PC-3 (cell line): Measurements from ENCODE around the gene RIC1. TPM values are rescaled to one million over a fixed set of nuclear protein-coding genes. Genes with fewer than 3 reads are reported as not detected.

ENCODE experiments used
- ATAC-seq: fragments of 200-7000 bp; cut with Tn5 transposase; 2 replicates; pipeline ENCODE4 v1.9.1; 2020; ENCODE audit warnings: mild to moderate bottlenecking, moderate library complexity
- BruUV-seq: library from RNA; stranded (reverse); fragments of 400-500 nt; replicated peaks from 2 replicates; lab custom pipeline; 2021; lab: Mats Ljungman, UMichigan
- CTCF ChIA-PET: fragments of 300-600 bp; sonication (Branson Sonifier 250); formaldehyde crosslinking; loops from one replicate; lab custom pipeline; 2022; ENCODE audit warnings: antibody characterized with exemption; lab: Charles Lee
- POLR2A ChIA-PET: fragments of 300-600 bp; sonication (Branson Sonifier 250); formaldehyde crosslinking; loops from one replicate; lab custom pipeline; 2022; ENCODE audit warnings: antibody characterized with exemption; ENCODE audit not compliant: unreplicated experiment; lab: Charles Lee
- DNase-seq: peaks from one replicate; pipeline ENCODE4 v3.0.0-alpha.2; 2015
- H2AFZ ChIP-seq: fragments of 300-600 bp; sonication (generic); 2 replicates; pipeline ENCODE4 v1.6.0; 2016; ENCODE audit warnings: antibody characterized with exemption, low read length
- H3F3A ChIP-seq: fragments of 300-600 bp; sonication (generic); one replicate; pipeline ENCODE4 v1.6.0; 2017; ENCODE audit warnings: antibody characterized with exemption, low read length, control low read depth, mild to moderate bottlenecking; ENCODE audit not compliant: unreplicated experiment
- H3K27ac ChIP-seq: fragments of 300-600 bp; sonication (generic); 2 replicates; pipeline ENCODE4 v1.5.1; 2016; ENCODE audit warnings: mild to moderate bottlenecking, low read length
- H3K27me3 ChIP-seq: fragments of 300-600 bp; sonication (generic); 2 replicates; pipeline ENCODE4 v1.6.1; 2016; ENCODE audit warnings: low read length, mixed read lengths
- H3K36me3 ChIP-seq: fragments of 300-600 bp; sonication (generic); 2 replicates; pipeline ENCODE4 v1.6.1; 2016; ENCODE audit warnings: low read depth, mixed run types, low read length, mixed read lengths
- H3K4me1 ChIP-seq: fragments of 300-600 bp; sonication (generic); 2 replicates; pipeline ENCODE4 v1.5.1; 2016; ENCODE audit warnings: low read length; ENCODE audit not compliant: insufficient read depth
- H3K4me2 ChIP-seq: fragments of 300-600 bp; sonication (generic); 2 replicates; pipeline ENCODE4 v1.6.0; 2016; ENCODE audit warnings: low read length
- H3K4me3 ChIP-seq: fragments of 300-600 bp; sonication (generic); 2 replicates; pipeline ENCODE4 v1.5.1; 2016; ENCODE audit warnings: mild to moderate bottlenecking, low read length, mixed read lengths
- H3K79me2 ChIP-seq: fragments of 300-600 bp; sonication (generic); 2 replicates; pipeline ENCODE4 v1.6.1; 2017; ENCODE audit warnings: low read length, mixed read lengths
- H3K9ac ChIP-seq: fragments of 300-600 bp; sonication (generic); 2 replicates; pipeline ENCODE4 v1.6.0; 2016; ENCODE audit warnings: mild to moderate bottlenecking, low read length
- H3K9me2 ChIP-seq: fragments of 300-600 bp; sonication (generic); replicated peaks from 2 replicates; pipeline ENCODE4 v1.6.1; 2016; ENCODE audit warnings: mixed run types, low read length, mixed read lengths
- H3K9me3 ChIP-seq: fragments of 300-600 bp; sonication (generic); 2 replicates; pipeline ENCODE4 v1.6.1; 2016; ENCODE audit warnings: low read length, mixed read lengths
- H4K20me1 ChIP-seq: fragments of 300-600 bp; sonication (generic); 2 replicates; pipeline ENCODE4 v1.6.1; 2016; ENCODE audit warnings: low read length, mixed read lengths
- EZH2 ChIP-seq: fragments of 300-600 bp; sonication (generic); IDR thresholded peaks from one replicate; pipeline ENCODE4 v1.6.1; 2017; ENCODE audit warnings: antibody characterized with exemption, mild to moderate bottlenecking, low read length; ENCODE audit not compliant: unreplicated experiment
- EZH2phosphoT487 ChIP-seq: fragments of 300-600 bp; sonication (generic); IDR thresholded peaks from 2 replicates; pipeline ENCODE4 v1.6.1; 2018; ENCODE audit warnings: mild to moderate bottlenecking, antibody characterized with exemption, low read length, borderline replicate concordance
- intact Hi-C: fragments of 100-400 bp; cut with micrococcal nuclease; formaldehyde crosslinking; loops from 2 replicates; pipeline ENCODE4 v1.9.0; 2023
- total RNA-seq: library from RNA; depleted of rRNA; stranded (reverse); fragments of >200 nt; gene quantifications from 2 replicates; pipeline ENCODE4 v1.2.3, GENCODE V29; 2014
- TF ChIP-seq, protein P1 (sequence below): fragments of 300-600 bp; sonication (generic); conservative IDR thresholded peaks from 2 replicates; pipeline ENCODE4 v1.5.1; 2017; ENCODE audit warnings: antibody characterized with exemption, low read depth, mild to moderate bottlenecking, low read length

RIC1 gene
- total RNA-seq, 1 experiment from 2014 or later: 16.0 TPM

DNA sequence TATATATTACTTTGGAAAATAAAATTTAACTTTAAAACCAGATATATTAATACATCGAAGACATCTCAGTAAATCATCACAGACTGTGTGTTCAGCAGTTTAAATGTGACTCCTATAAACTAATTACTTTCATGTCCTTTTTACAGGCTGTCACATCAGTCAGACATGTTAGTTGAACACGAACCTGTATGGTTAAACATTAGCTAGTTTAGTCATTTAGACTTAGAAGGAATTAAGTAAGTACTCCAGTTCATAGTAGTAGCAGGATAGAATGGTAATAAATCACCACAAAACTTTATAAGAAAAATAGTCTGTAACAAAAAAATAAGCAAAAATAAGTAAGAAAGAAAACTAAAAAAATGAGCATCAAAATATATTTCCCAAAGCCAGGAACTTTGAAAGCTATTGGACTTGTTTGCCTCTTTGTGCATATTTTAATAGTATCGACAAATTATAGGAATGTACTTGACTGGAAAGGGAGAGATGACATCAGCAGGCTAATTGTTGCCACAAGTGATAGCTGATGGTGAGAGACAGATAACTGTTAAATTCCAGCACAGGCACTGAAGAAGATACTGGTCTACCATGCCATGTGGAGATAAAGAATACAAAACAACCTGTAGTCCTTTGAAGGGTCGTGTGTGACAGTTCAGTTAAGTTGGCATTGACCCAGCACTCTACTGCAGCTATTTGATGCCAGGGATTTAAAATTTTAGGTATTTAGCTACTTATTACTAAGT is 83.9 kb downstream of the RIC1 start:
- intact Hi-C loops: loop anchor here (10.0 kb wide), 1 partner anchor 62 kb away; no protein-coding TSS in a partner anchor

DNA sequence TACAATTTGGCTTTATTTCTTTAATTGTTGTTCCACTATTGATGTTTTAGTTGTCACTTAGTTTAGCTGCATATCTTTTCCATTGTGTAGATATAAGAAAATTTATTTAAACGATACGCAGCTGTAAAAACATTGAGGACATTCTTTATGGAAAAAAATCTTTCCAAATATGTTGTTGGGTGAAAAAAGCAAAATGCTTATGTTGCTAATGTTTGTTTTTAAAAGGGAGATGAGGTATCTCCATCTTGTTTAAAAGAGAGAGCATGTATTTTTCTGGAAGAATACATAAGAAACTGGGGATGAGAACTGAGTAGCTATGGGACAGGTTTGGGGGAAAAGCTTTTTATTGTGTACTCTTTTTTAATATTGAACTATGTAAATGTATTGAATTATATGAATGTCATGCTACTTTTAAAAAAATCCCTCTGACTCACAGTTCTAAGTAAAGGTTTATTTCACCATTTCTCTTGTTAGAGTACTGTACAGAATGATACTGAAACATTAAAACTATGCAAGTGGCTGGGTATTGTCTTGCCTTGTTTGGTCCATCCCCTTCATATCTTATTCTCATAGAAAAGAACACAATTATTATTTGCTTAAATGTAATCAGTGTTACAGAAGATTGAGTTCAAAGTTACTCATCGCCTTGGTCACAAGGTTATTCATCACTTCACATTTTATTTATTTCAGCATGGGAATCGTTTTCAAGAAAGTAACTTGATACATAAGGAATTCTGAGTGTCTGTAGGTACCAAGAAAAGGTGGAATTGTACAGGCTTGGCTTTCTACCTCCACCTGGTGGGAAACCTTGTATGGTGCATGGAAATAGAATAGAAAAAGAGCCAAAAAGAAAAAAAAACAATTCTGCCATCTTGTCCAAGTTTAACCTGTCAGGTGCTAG is 85.8 kb downstream of the RIC1 start:
- no peak overlapping the region for H3K9ac ChIP-seq
- TF ChIP-seq, protein P1, sequence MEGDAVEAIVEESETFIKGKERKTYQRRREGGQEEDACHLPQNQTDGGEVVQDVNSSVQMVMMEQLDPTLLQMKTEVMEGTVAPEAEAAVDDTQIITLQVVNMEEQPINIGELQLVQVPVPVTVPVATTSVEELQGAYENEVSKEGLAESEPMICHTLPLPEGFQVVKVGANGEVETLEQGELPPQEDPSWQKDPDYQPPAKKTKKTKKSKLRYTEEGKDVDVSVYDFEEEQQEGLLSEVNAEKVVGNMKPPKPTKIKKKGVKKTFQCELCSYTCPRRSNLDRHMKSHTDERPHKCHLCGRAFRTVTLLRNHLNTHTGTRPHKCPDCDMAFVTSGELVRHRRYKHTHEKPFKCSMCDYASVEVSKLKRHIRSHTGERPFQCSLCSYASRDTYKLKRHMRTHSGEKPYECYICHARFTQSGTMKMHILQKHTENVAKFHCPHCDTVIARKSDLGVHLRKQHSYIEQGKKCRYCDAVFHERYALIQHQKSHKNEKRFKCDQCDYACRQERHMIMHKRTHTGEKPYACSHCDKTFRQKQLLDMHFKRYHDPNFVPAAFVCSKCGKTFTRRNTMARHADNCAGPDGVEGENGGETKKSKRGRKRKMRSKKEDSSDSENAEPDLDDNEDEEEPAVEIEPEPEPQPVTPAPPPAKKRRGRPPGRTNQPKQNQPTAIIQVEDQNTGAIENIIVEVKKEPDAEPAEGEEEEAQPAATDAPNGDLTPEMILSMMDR: peak; percentile 70
- TF ChIP-seq EZH2phosphoT487: no peak
- TF ChIP-seq EZH2: no peak
- H3F3A ChIP-seq: peaks cover 5% of the 10 kb centered on the region
- no TSS peak for BruUV-seq
- H4K20me1 ChIP-seq: no peaks in the 10 kb centered on the region
- intact Hi-C loops: loop anchor here (2.0 to 10.0 kb wide), 3 partner anchors 60 to 264 kb away; partner anchors contain the start of genes CD274 and RIC1
- H3K36me3 ChIP-seq: peaks cover 6% of the 10 kb centered on the region; the same call in 1 of the 2 replicates
- no peaks in the 10 kb centered on the region for H3K9me2 ChIP-seq
- H3K79me2 ChIP-seq: no peaks in the 10 kb centered on the region
- H3K27me3 ChIP-seq: no peaks in the 10 kb centered on the region
- H3K27ac ChIP-seq: peak overlapping the region; percentile 60
- H3K4me1 ChIP-seq: peaks cover 27% of the 10 kb centered on the region
- CTCF ChIA-PET: interaction anchor here (1.1 kb wide), 1 partner anchor 114 kb away, joined by 3 read pairs; no protein-coding TSS in a partner anchor
- H2AFZ ChIP-seq: no peak overlapping the region
- no peaks in the 10 kb centered on the region for H3K9me3 ChIP-seq
- POLR2A ChIA-PET: no interaction called here
- ATAC-seq: peak; percentile 39
- peak; percentile 78 for DNase-seq
- H3K4me3 ChIP-seq: no peak overlapping the region
- no peak overlapping the region for H3K4me2 ChIP-seq

More for the DNA sequence above, 83.9 kb downstream of the RIC1 start:
- Histone ChIP-seq H3K4me3 (no peak overlapping the region), H2AFZ (no peak overlapping the region), H3F3A (no peaks in the 10 kb centered on the region), H3K27me3 (no peaks in the 10 kb centered on the region), H3K79me2 (0 out of 2 replicates have a peak, but pooled peaks cover 2% of the 10 kb centered on the region), H3K9me3 (0 out of 2 replicates have a peak, but pooled peaks cover 4% of the 10 kb centered on the region), H4K20me1 (no peaks in the 10 kb centered on the region), H3K9me2 (no peaks in the 10 kb centered on the region), H3K4me1 (peaks cover 9% of the 10 kb centered on the region), H3K27ac (no peak overlapping the region), H3K9ac (no peak overlapping the region), H3K4me2 (no peak overlapping the region), H3K36me3 (peaks cover 19% of the 10 kb centered on the region)
- BruUV-seq: no TSS peak
- DNase-seq (no peak), ATAC-seq (no peak)
- TF ChIP-seq EZH2phosphoT487 (no peak), EZH2 (no peak)
- TF ChIP-seq, protein P1: no peak
- CTCF ChIA-PET: no interaction called here
- POLR2A ChIA-PET: no interaction called here
